Uterus (tissue), 2 donors: Measurements from ENCODE around the gene G0S2.

Experiments
- POLR2A ChIP-seq, 2 donors: fragments of 450-650 bp; IDR thresholded peaks; one replicate each; pipeline ENCODE4 v1.6.1; 2016; ENCODE audit warnings: antibody characterized with exemption in 2 of 2, mild to moderate bottlenecking in 1 of 2, moderate library complexity in 1 of 2
- TF ChIP-seq, protein P1 (sequence below), 4 experiments: fragments of 200-600 bp in 2 of 4; fragments of 450-650 bp in 2 of 4; sonication (generic) in 2 of 4; IDR thresholded peaks; one replicate each; pipeline ENCODE4 v1.5.1; 2016 to 2019; ENCODE audit warnings: antibody characterized with exemption in 4 of 4, mild to moderate bottlenecking in 2 of 4, moderate library complexity in 1 of 4

DNA sequence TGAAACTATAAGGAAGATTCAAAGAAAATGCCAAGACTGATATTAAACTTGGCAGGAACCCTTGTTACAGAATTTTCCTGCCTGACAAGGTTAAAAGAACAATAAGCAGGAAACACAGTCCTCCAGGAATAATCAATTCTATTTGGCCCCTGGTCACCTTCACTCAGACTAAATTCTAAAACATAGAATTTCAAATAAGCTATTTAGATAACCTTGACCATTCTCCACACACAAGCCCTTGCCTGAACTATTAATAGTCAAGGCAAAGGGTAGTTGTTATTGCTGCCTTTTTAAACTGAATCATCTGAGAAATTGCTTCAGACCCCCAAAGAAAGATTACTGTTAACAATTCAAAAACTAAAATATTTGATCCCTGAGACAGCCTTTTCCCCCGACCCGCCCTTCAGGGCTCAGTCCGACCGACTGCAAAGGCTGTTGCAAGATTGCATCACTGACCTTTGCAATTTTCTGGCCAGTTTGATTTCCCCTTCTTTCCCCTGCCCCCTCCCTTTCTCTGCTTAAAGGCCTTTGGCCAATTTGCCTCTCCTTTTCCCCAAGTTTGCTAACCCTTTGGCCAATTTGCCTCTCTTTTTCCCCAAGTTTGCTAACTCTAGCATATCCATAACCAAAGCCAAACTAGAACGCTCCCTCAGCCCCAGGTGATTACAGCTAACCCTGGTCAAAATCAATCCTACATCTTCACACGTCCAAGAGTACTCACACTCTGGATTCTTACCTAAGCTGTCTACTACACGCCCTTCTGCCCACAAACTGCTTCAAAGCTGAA is 1.4 kb upstream of the G0S2 start:
- TF ChIP-seq POLR2A (IDR thresholded peaks at IDR 0.05), result no peak
- TF ChIP-seq, protein P1, sequence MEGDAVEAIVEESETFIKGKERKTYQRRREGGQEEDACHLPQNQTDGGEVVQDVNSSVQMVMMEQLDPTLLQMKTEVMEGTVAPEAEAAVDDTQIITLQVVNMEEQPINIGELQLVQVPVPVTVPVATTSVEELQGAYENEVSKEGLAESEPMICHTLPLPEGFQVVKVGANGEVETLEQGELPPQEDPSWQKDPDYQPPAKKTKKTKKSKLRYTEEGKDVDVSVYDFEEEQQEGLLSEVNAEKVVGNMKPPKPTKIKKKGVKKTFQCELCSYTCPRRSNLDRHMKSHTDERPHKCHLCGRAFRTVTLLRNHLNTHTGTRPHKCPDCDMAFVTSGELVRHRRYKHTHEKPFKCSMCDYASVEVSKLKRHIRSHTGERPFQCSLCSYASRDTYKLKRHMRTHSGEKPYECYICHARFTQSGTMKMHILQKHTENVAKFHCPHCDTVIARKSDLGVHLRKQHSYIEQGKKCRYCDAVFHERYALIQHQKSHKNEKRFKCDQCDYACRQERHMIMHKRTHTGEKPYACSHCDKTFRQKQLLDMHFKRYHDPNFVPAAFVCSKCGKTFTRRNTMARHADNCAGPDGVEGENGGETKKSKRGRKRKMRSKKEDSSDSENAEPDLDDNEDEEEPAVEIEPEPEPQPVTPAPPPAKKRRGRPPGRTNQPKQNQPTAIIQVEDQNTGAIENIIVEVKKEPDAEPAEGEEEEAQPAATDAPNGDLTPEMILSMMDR (IDR thresholded peaks at IDR 0.05), result no peak
